ENCODE data around the gene CADM1. TPM values are rescaled to one million over a fixed set of nuclear protein-coding genes. Genes with fewer than 3 reads are reported as not detected.

Gene CADM1
- total RNA-seq, 1 experiment from 2014 or later = 6.7 TPM

GRCh38 chr11:115153135-115153534 lies 351.1 kb downstream of the CADM1 start:
- peak; percentile 22 for DNase-seq (ENCODE audit: low spot score)

GRCh38 chr11:115151010-115151409 lies 353.2 kb downstream of the CADM1 start:
- no peak for DNase-seq (ENCODE audit: low spot score)

- DNase-seq (ENCODE audit: low spot score) = no peak
Measured at GRCh38 chr11:115148691-115149090, 355.5 kb downstream of the CADM1 start.

- DNase-seq (ENCODE audit: low spot score) = no peak
Measured at GRCh38 chr11:115148101-115148500, 356.1 kb downstream of the CADM1 start.

- DNase-seq (ENCODE audit: low spot score) = no peak
Measured at GRCh38 chr11:115147243-115147807, 356.9 kb downstream of the CADM1 start.

- no peak for DNase-seq (ENCODE audit: low spot score)
Measured at GRCh38 chr11:115146425-115146824, 357.8 kb downstream of the CADM1 start.

GRCh38 chr11:115145324-115145723 lies 358.9 kb downstream of the CADM1 start:
- no peak for DNase-seq (ENCODE audit: low spot score)

- no peak for DNase-seq (ENCODE audit: low spot score)
Measured at GRCh38 chr11:115144914-115145313, 359.3 kb downstream of the CADM1 start.

GRCh38 chr11:115144014-115144413 lies 360.2 kb downstream of the CADM1 start:
- DNase-seq (ENCODE audit: low spot score) = no peak

- no peak for DNase-seq (ENCODE audit: low spot score)
Measured at GRCh38 chr11:115141231-115142114, 362.7 kb downstream of the CADM1 start.

GRCh38 chr11:115135936-115136335 lies 368.3 kb downstream of the CADM1 start:
- no peak for DNase-seq (ENCODE audit: low spot score)

- no peak for DNase-seq (ENCODE audit: low spot score)
Measured at GRCh38 chr11:115134926-115135325, 369.3 kb downstream of the CADM1 start.

- no peak for DNase-seq (ENCODE audit: low spot score)
Measured at GRCh38 chr11:115133475-115134209, 370.6 kb downstream of the CADM1 start.

- no peak for DNase-seq (ENCODE audit: low spot score)
Measured at GRCh38 chr11:115132436-115133228, 371.6 kb downstream of the CADM1 start.

GRCh38 chr11:115129473-115130289 lies 374.5 kb downstream of the CADM1 start:
- no peak for DNase-seq (ENCODE audit: low spot score)

- DNase-seq (ENCODE audit: low spot score) = no peak
Measured at GRCh38 chr11:115128226-115128625, 376.0 kb downstream of the CADM1 start.

GRCh38 chr11:115127790-115128189 lies 376.4 kb downstream of the CADM1 start:
- no peak for DNase-seq (ENCODE audit: low spot score)

GRCh38 chr11:115126515-115127208 lies 377.6 kb downstream of the CADM1 start:
- no peak for DNase-seq (ENCODE audit: low spot score)

GRCh38 chr11:115126092-115126491 lies 378.1 kb downstream of the CADM1 start:
- DNase-seq (ENCODE audit: low spot score) = no peak

- DNase-seq (ENCODE audit: low spot score) = no peak
Measured at GRCh38 chr11:115124786-115125185, 379.4 kb downstream of the CADM1 start.

Measured in A172 (cell line).